Fibroblast of pulmonary artery (primary cell): ENCODE results near the gene INSRR.

Experiments used
- DNase-seq: peaks from one replicate; pipeline ENCODE4 v3.0.0-alpha.2; 2010; ENCODE audit warnings: low read depth
- H3K4me3 ChIP-seq: replicated peaks from 2 replicates; pipeline ENCODE4 v1.5.1; 2011; ENCODE audit warnings: low read depth, mild to moderate bottlenecking, control low read depth, low read length, moderate library complexity
- CTCF ChIP-seq: IDR thresholded peaks from 2 replicates; pipeline ENCODE4 v1.5.1; 2011; ENCODE audit warnings: mild to moderate bottlenecking, control low read depth, low read length, inconsistent platforms; ENCODE audit errors: missing control alignments

The INSRR gene

GRCh38 chr1:156836892-156837291 lies 22.0 kb downstream of the INSRR start:
- no peak overlapping the region for H3K4me3 ChIP-seq
- no peak for DNase-seq
- TF ChIP-seq CTCF = no peak

- no peak for TF ChIP-seq CTCF
- DNase-seq = no peak
- no peak overlapping the region for H3K4me3 ChIP-seq
Measured at GRCh38 chr1:156836041-156836654, 22.8 kb downstream of the INSRR start.

- no peak for DNase-seq
- TF ChIP-seq CTCF = no peak
- no peak overlapping the region for H3K4me3 ChIP-seq
Measured at GRCh38 chr1:156834322-156834721, 24.6 kb downstream of the INSRR start.

- no peak for DNase-seq
- TF ChIP-seq CTCF = no peak
- no peak overlapping the region for H3K4me3 ChIP-seq
Measured at GRCh38 chr1:156833603-156834002, 25.3 kb downstream of the INSRR start.

- TF ChIP-seq CTCF = no peak
- H3K4me3 ChIP-seq = no peak overlapping the region
- no peak for DNase-seq
Measured at GRCh38 chr1:156832434-156832833, 26.5 kb downstream of the INSRR start.

- H3K4me3 ChIP-seq = no peak overlapping the region
- TF ChIP-seq CTCF = no peak
- no peak for DNase-seq
Measured at GRCh38 chr1:156828400-156829124, 30.4 kb downstream of the INSRR start.

GRCh38 chr1:156826630-156827029 lies 32.3 kb downstream of the INSRR start:
- H3K4me3 ChIP-seq = no peak overlapping the region
- peak; percentile 33 for DNase-seq

More at GRCh38 chr1:156826630-156827029, 32.3 kb downstream of the INSRR start:
- TF ChIP-seq CTCF = no peak
